H1 (cell line): ENCODE results near the gene CEACAM8. TPM values are rescaled to one million over a fixed set of nuclear protein-coding genes. Genes with fewer than 3 reads are reported as not detected.

Source experiments
- RAD21 ChIP-seq, 2 experiments: IDR thresholded peaks in 1 of 2; conservative IDR thresholded peaks in 1 of 2; 2 replicates each; pipeline ENCODE4 v1.6.1; 2011; ENCODE audit warnings: low read depth in 2 of 2, low read length in 2 of 2, improper control_type of control experiment in 1 of 2, inconsistent platforms in 1 of 2, mild to moderate bottlenecking in 1 of 2, moderate library complexity in 1 of 2
- ZNF274 ChIP-seq: IDR thresholded peaks from 2 replicates; pipeline ENCODE4 v1.7.0; 2012; ENCODE audit warnings: low read length, borderline replicate concordance; ENCODE audit errors: extremely low read depth
- polyA plus RNA-seq, 7 experiments: library from polyadenylated mRNA; depleted of rRNA in 3 of 7; stranded (reverse) in 5 of 7; unstranded in 2 of 7; fragments of >200 nt in 5 of 7; fragments of 200-250 nt in 2 of 7; gene quantifications; 1 replicate in 5 of 7; 2 replicates in 1 of 7; 4 replicates in 1 of 7; pipeline versions ENCODE4 v1.2.1 to v1.2.3, GENCODE V29; 2011 to 2013; ENCODE audit warnings: missing spikeins in 2 of 7, mixed read lengths in 2 of 7
- total RNA-seq: library from RNA; stranded (reverse); fragmentation: NEBNext Ultra II Directional; extraction: Animal tissue kit (Norgen Biotek cat#: 25700); gene quantifications from 2 replicates; pipeline ENCODE4 v1.2.1, GENCODE V29; 2021

CEACAM8 gene
- total and polyA plus RNA-seq, 2 of the 8 experiments (the other 6 are each of a cell fraction or from before 2014, with no cell fraction given), result not detected

DNA sequence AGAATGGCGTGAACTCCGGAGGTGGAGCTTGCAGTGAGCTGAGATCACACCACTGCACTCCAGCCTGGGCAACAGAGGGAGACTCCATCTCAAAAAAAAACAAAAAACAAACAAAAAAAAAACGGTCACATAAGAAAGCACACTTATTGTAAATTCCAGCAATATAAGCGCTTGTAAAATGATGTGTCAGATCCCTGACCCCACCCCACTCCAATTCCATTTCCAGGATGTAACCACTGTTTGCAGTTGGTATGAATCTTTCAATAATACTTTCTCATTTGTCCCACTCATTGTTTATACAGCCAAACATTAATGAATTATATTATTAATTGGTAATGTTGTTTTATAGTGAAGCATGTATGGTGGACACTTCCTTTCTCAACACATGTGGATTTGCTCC is 50.6 kb downstream of the CEACAM8 start (continued):
- TF ChIP-seq RAD21 (IDR thresholded peaks at IDR 0.05 in 1 of 2, conservative IDR thresholded peaks at IDR 0.05 in 1 of 2; ENCODE audit: low read depth in 2 of 2, low read length in 2 of 2) (no peak), ZNF274 (no peak)
